Measurements from ENCODE around the gene MANF.

The MANF gene

DNA sequence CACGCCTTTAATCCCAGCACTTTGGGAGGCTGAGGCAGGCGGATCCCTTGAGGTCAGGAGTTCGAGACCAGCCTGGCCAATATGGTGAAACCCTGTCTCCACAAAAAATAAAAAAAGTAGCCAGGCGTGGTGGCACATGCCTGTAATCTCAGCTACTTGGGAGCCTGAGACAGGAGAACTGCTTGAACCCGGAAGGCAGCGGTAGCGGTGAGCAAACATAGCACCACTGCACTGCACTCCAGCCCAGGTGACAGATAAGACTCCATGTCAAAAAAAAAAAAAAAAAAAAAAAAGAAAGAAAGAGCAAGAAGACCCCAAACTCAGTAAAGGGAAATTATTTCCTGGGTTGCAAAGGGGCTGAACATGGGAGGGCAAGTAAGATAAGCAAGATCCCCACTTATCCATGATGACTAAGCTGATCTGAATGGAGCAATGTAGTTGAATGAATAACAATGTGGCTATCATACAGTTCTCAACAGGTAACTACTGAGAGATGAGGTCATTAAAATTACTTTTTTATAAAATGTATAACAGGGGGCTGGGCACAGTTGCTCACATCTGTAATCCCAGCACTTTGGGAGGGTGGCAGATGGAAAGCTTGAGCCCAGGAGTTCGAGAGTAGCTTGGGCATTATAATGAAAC is 52.0 kb downstream of the MANF start:
- no peak for DNase-seq
